H1 (cell line): ENCODE data around the gene KCNIP3. TPM values are rescaled to one million over a fixed set of nuclear protein-coding genes. Genes with fewer than 3 reads are reported as not detected.

Experiments
- CTCF ChIA-PET: fragments of 300-600 bp; sonication (Branson Sonifier 250); formaldehyde crosslinking; loops from one replicate; lab custom pipeline; 2021; ENCODE audit not compliant: partially characterized antibody; lab: Charles Lee
- POLR2A ChIA-PET: fragments of 300-600 bp; sonication (Branson Sonifier 250); formaldehyde crosslinking; loops from one replicate; lab custom pipeline; 2021; ENCODE audit warnings: inconsistent platforms; ENCODE audit not compliant: partially characterized antibody; lab: Charles Lee
- DNase-seq, 2 experiments: peaks; one replicate each; pipeline versions ENCODE4 v3.0.0 to v3.0.0-alpha.2; 2010 to 2022; ENCODE audit warnings: low spot score in 2 of 2, low read depth in 1 of 2, mixed read lengths in 1 of 2
- FAIRE-seq: peaks from 2 replicates; lab custom pipeline; 2011; peaks lifted over from hg19 to GRCh38; lab: Jason Lieb, UNC
- H2AFZ ChIP-seq: 2 replicates; pipeline ENCODE4 v1.8.1; 2012; ENCODE audit warnings: low read length, inconsistent platforms
- H2AK5ac ChIP-seq: 2 replicates; pipeline ENCODE4 v1.6.1; 2013; ENCODE audit warnings: low read depth, low read length
- H2BK120ac ChIP-seq: replicated peaks from 2 replicates; pipeline ENCODE3; 2013; ENCODE audit warnings: low read depth, low read length, inconsistent platforms
- H2BK12ac ChIP-seq: 2 replicates; pipeline ENCODE4 v1.6.1; 2013; ENCODE audit warnings: low read depth, low read length
- H2BK15ac ChIP-seq: 2 replicates; pipeline ENCODE4 v1.6.1; 2013; ENCODE audit warnings: low read length
- H2BK20ac ChIP-seq: 2 replicates; pipeline ENCODE4 v1.6.1; 2013; ENCODE audit warnings: low read length
- H2BK5ac ChIP-seq: 2 replicates; pipeline ENCODE4 v1.6.1; 2013; ENCODE audit warnings: low read depth, low read length
- H3K14ac ChIP-seq: 2 replicates; pipeline ENCODE4 v1.6.1; 2013; ENCODE audit warnings: inconsistent platforms; ENCODE audit not compliant: insufficient read length
- H3K18ac ChIP-seq: 2 replicates; pipeline ENCODE4 v1.6.1; 2013; ENCODE audit warnings: low read length; ENCODE audit errors: extremely low read depth
- H3K23ac ChIP-seq: 2 replicates; pipeline ENCODE4 v1.6.1; 2013; ENCODE audit warnings: inconsistent platforms; ENCODE audit not compliant: insufficient read length
- H3K23me2 ChIP-seq: 2 replicates; pipeline ENCODE4 v1.6.1; 2013; ENCODE audit warnings: low read depth, low read length
- H3K27ac ChIP-seq: 2 replicates; pipeline ENCODE4 v1.6.1; 2011; ENCODE audit warnings: low read depth, low read length, inconsistent platforms
- H3K27me3 ChIP-seq, 4 experiments: replicated peaks in 1 of 4; 1 replicate in 1 of 4; 2 replicates in 3 of 4; pipeline versions ENCODE4 v1.6.1 to v1.8.1; 2011 to 2013; ENCODE audit warnings: low read length in 3 of 4, mild to moderate bottlenecking in 3 of 4, inconsistent platforms in 2 of 4, mixed read lengths in 2 of 4, moderate library complexity in 1 of 4; ENCODE audit not compliant: control insufficient read depth in 3 of 4, insufficient read depth in 3 of 4; ENCODE audit errors: extremely low read depth in 1 of 4
- H3K36me3 ChIP-seq, 4 experiments: 2 replicates each; pipeline versions ENCODE4 v1.6.1 to v1.8.1; 2011 to 2013; ENCODE audit warnings: mild to moderate bottlenecking in 4 of 4, low read length in 3 of 4, moderate library complexity in 2 of 4, control low read depth in 1 of 4, inconsistent platforms in 1 of 4; ENCODE audit not compliant: insufficient read depth in 4 of 4, control insufficient read depth in 2 of 4
- H3K4ac ChIP-seq: replicated peaks from 2 replicates; pipeline ENCODE3; 2013; ENCODE audit warnings: low read length, low read depth, mixed read lengths, inconsistent platforms; ENCODE audit not compliant: insufficient read length
- H3K4me1 ChIP-seq, 4 experiments: replicated peaks in 1 of 4; 1 replicate in 1 of 4; 2 replicates in 3 of 4; pipeline versions ENCODE4 v1.6.1 to v1.8.1; 2011 to 2013; ENCODE audit warnings: low read length in 3 of 4, inconsistent platforms in 2 of 4, mixed read lengths in 1 of 4; ENCODE audit not compliant: insufficient read depth in 4 of 4, control insufficient read depth in 3 of 4
- H3K4me2 ChIP-seq, 2 experiments: 2 replicates each; pipeline versions ENCODE4 v1.6.1 to v1.8.1; 2011 to 2013; ENCODE audit warnings: low read depth in 2 of 2, low read length in 2 of 2, control low read depth in 1 of 2, inconsistent platforms in 1 of 2, mild to moderate bottlenecking in 1 of 2; ENCODE audit not compliant: insufficient read depth in 1 of 2
- H3K4me3 ChIP-seq, 4 experiments: fragments of 200-600, 300-600 bp in 1 of 4; sonication (generic), shearing (Covaris generic), sonication (Bioruptor Twin) in 1 of 4; 2 replicates each; pipeline versions ENCODE4 v1.5.1 to v1.8.1; 2011 to 2016; ENCODE audit warnings: low read length in 4 of 4, low read depth in 3 of 4, control low read depth in 2 of 4, inconsistent platforms in 2 of 4, mild to moderate bottlenecking in 2 of 4, mixed read lengths in 1 of 4, moderate library complexity in 1 of 4; ENCODE audit not compliant: insufficient read depth in 2 of 4; ENCODE audit errors: extremely low read depth in 1 of 4
- H3K56ac ChIP-seq: replicated peaks from 2 replicates; pipeline ENCODE3; 2013; ENCODE audit warnings: low read depth, mild to moderate bottlenecking, mixed read lengths, low read length, inconsistent platforms; ENCODE audit not compliant: insufficient read length
- H3K79me1 ChIP-seq: 2 replicates; pipeline ENCODE4 v1.6.1; 2013; ENCODE audit warnings: low read depth, low read length, control low read depth
- H3K79me2 ChIP-seq, 2 experiments: 2 replicates each; pipeline versions ENCODE4 v1.6.1 to v1.8.1; 2012 to 2013; ENCODE audit warnings: low read length in 2 of 2, mild to moderate bottlenecking in 2 of 2, inconsistent platforms in 1 of 2; ENCODE audit not compliant: insufficient read depth in 2 of 2, control insufficient read depth in 1 of 2
- H3K9ac ChIP-seq, 4 experiments: replicated peaks in 1 of 4; 1 replicate in 1 of 4; 2 replicates in 3 of 4; pipeline versions ENCODE4 v1.6.1 to v1.8.1; 2011 to 2013; ENCODE audit warnings: low read depth in 3 of 4, low read length in 3 of 4, control low read depth in 2 of 4, mild to moderate bottlenecking in 2 of 4, moderate library complexity in 2 of 4, inconsistent platforms in 1 of 4; ENCODE audit errors: extremely low read depth in 1 of 4
- H3K9me3 ChIP-seq, 2 experiments: 2 replicates each; pipeline versions ENCODE4 v1.6.1 to v1.8.1; 2012 to 2013; ENCODE audit warnings: mild to moderate bottlenecking in 2 of 2, moderate library complexity in 2 of 2, control low read depth in 1 of 2, inconsistent platforms in 1 of 2, low read depth in 1 of 2, low read length in 1 of 2, mixed read lengths in 1 of 2; ENCODE audit not compliant: insufficient read depth in 2 of 2
- H4K20me1 ChIP-seq, 2 experiments: replicated peaks in 1 of 2; 2 replicates each; pipeline versions ENCODE3 to v1.8.1; 2011 to 2013; ENCODE audit warnings: inconsistent platforms in 2 of 2, low read length in 2 of 2, mild to moderate bottlenecking in 1 of 2; ENCODE audit not compliant: insufficient read depth in 2 of 2, control insufficient read depth in 1 of 2
- H4K5ac ChIP-seq: 2 replicates; pipeline ENCODE4 v1.6.1; 2013; ENCODE audit warnings: low read length, low read depth, mixed read lengths, inconsistent platforms; ENCODE audit not compliant: insufficient read length
- H4K8ac ChIP-seq: 2 replicates; pipeline ENCODE4 v1.8.0; 2013; ENCODE audit warnings: mild to moderate bottlenecking, moderate library complexity, low read length, inconsistent platforms; ENCODE audit not compliant: insufficient read depth; ENCODE audit errors: extremely low read depth
- H4K91ac ChIP-seq: replicated peaks from 2 replicates; pipeline ENCODE3; 2013; ENCODE audit warnings: low read length, mixed read lengths, inconsistent platforms; ENCODE audit not compliant: insufficient read length
- CBX5 ChIP-seq: fragments of 300-800, 300-1000 bp; sonication (generic); IDR thresholded peaks from 2 replicates; pipeline ENCODE4 v1.7.1; 2016; ENCODE audit warnings: antibody characterized with exemption, low read length, low read depth
- HDAC2 ChIP-seq, 2 experiments: fragments of 300-600 bp in 1 of 2; sonication (generic) in 1 of 2; IDR thresholded peaks; 2 replicates each; pipeline ENCODE4 v1.6.1; 2011 to 2012; ENCODE audit warnings: low read depth in 2 of 2, low read length in 2 of 2, mild to moderate bottlenecking in 2 of 2, moderate library complexity in 2 of 2, borderline replicate concordance in 1 of 2, inconsistent platforms in 1 of 2
- WGBS, 2 experiments: shearing (Covaris generic) in 1 of 2; methylation state at CpG; one replicate each; pipeline versions ENCODE4 v1.1.6 to v1.1.7; 2013 to 2015; ENCODE audit warnings: low lambda C conversion rate in 2 of 2, mixed read lengths in 2 of 2, inconsistent platforms in 1 of 2, low coverage in 1 of 2, missing lambda C conversion rate in 1 of 2; ENCODE audit not compliant: insufficient replicate concordance in 2 of 2, insufficient coverage in 1 of 2, insufficient read length in 1 of 2; ENCODE audit errors: extremely low coverage in 1 of 2, missing lambda C conversion rate in 1 of 2; 5-methylcytosine and 5-hydroxymethylcytosine counted together
- polyA plus RNA-seq, 7 experiments: library from polyadenylated mRNA; depleted of rRNA in 3 of 7; stranded (reverse) in 5 of 7; unstranded in 2 of 7; fragments of >200 nt in 5 of 7; fragments of 200-250 nt in 2 of 7; gene quantifications; 1 replicate in 5 of 7; 2 replicates in 1 of 7; 4 replicates in 1 of 7; pipeline versions ENCODE4 v1.2.1 to v1.2.3, GENCODE V29; 2011 to 2013; ENCODE audit warnings: missing spikeins in 2 of 7, mixed read lengths in 2 of 7
- total RNA-seq: library from RNA; stranded (reverse); fragmentation: NEBNext Ultra II Directional; extraction: Animal tissue kit (Norgen Biotek cat#: 25700); gene quantifications from 2 replicates; pipeline ENCODE4 v1.2.1, GENCODE V29; 2021

Gene KCNIP3
- total and polyA plus RNA-seq, 2 of the 8 experiments (the other 6 are each of a cell fraction or from before 2014, with no cell fraction given): 0.33 to 1.9 TPM

GRCh38 chr2:95348609-95349567 lies 51.7 kb downstream of the KCNIP3 start:
- CTCF ChIA-PET: no interaction called here
- Histone ChIP-seq H4K8ac (no peak overlapping the region; the same call in 1 of the 2 replicates), H3K4me1 (peaks cover 0 to 2% (median 0%) of the 10 kb centered on the region in 4 experiments; a peak in 2 of 7 replicates), H3K23ac (no peak overlapping the region), H3K9me3 (peaks cover 10 to 46% of the 10 kb centered on the region in 2 experiments; a peak in 3 of 4 replicates), H3K79me2 (no peaks in the 10 kb centered on the region), H3K4ac (no peak overlapping the region), H2BK20ac (no peak overlapping the region), H3K56ac (no peak overlapping the region), H3K36me3 (no peaks in the 10 kb centered on the region; a peak in 1 of 8 replicates), H3K14ac (no peak overlapping the region), H3K18ac (no peak overlapping the region), H3K4me3 (no peak overlapping the region), H3K9ac (no peak overlapping the region), H2BK5ac (no peak overlapping the region), H3K27ac (no peak overlapping the region), H2BK15ac (no peak overlapping the region), H2AFZ (no peak overlapping the region), H4K91ac (no peak overlapping the region), H3K4me2 (no peak overlapping the region), H3K27me3 (peaks cover 31 to 44% (median 41%) of the 10 kb centered on the region in 4 experiments), H3K79me1 (no peaks in the 10 kb centered on the region), H2BK120ac (no peak overlapping the region), H2BK12ac (no peak overlapping the region), H4K5ac (no peak overlapping the region), H2AK5ac (no peak overlapping the region), H3K23me2 (peaks cover 5% of the 10 kb centered on the region; the same call in 1 of the 2 replicates), H4K20me1 (peaks cover 0 to 7% of the 10 kb centered on the region in 2 experiments)
- POLR2A ChIA-PET: no interaction called here
- no peak for FAIRE-seq
- TF ChIP-seq HDAC2 (IDR thresholded peaks at IDR 0.05; ENCODE audit: borderline replicate concordance in 1 of 2, low read depth in 2 of 2, low read length in 2 of 2) (no peak), CBX5 (no peak)
- WGBS, 2 experiments: 69% methylated on average over 12 of the region's 12 CpGs; no CpG with 5 or more reads in 1 of the 2 experiments
- DNase-seq: peak in 1 of 2 experiments; percentile 36
